GM19397 (cell line): Measurements from ENCODE around the gene F2.
"Not testable (repeated sequence)": the region's sequence is repeated elsewhere in the genome, so short reads cannot be mapped to it uniquely, and the experiment has no call there.

ENCODE experiments used
- ATAC-seq: cut with Tn5 transposase; IDR thresholded peaks from one replicate; pipeline ENCODE4 v1.9.1; 2021; ENCODE audit warnings: mild to moderate bottlenecking, moderate library complexity; ENCODE audit not compliant: unreplicated experiment

F2 gene

GRCh38 chr11:46712874-46713576 is 6.0 kb upstream of the F2 start:
- ATAC-seq, result no peak

GRCh38 chr11:46717825-46718154 is 1.2 kb upstream of the F2 start:
- not testable (repeated sequence) for ATAC-seq

- ATAC-seq, result no peak
Observed at GRCh38 chr11:46718155-46719019, 626 bp upstream of the F2 start.

- ATAC-seq, result no peak
Observed at GRCh38 chr11:46719543-46720218, 668 bp downstream of the F2 start.

- no peak for ATAC-seq
Observed at GRCh38 chr11:46721286-46721685, 2.3 kb downstream of the F2 start.

- no peak for ATAC-seq
Observed at GRCh38 chr11:46722566-46723358, 3.7 kb downstream of the F2 start.

- ATAC-seq, result no peak
Observed at GRCh38 chr11:46723359-46723680, 4.3 kb downstream of the F2 start.

GRCh38 chr11:46724088-46724487 is 5.1 kb downstream of the F2 start:
- ATAC-seq, result no peak

GRCh38 chr11:46725338-46726205 is 6.6 kb downstream of the F2 start:
- no peak for ATAC-seq

GRCh38 chr11:46726206-46726862 is 7.3 kb downstream of the F2 start:
- ATAC-seq, result no peak

GRCh38 chr11:46727952-46728658 is 9.1 kb downstream of the F2 start:
- no peak for ATAC-seq

- no peak for ATAC-seq
Observed at GRCh38 chr11:46728659-46729040, 9.6 kb downstream of the F2 start.

- no peak for ATAC-seq
Observed at GRCh38 chr11:46729110-46730027, 10.4 kb downstream of the F2 start.

GRCh38 chr11:46731545-46731944 is 12.5 kb downstream of the F2 start:
- no peak for ATAC-seq

GRCh38 chr11:46733234-46733633 is 14.2 kb downstream of the F2 start:
- ATAC-seq, result no peak

GRCh38 chr11:46736146-46736545 is 17.1 kb downstream of the F2 start:
- no peak for ATAC-seq

- ATAC-seq, result no peak
Observed at GRCh38 chr11:46736615-46737014, 17.6 kb downstream of the F2 start.

- ATAC-seq, result no peak
Observed at GRCh38 chr11:46737699-46738098, 18.7 kb downstream of the F2 start.
